ENCODE results near the gene USB1.

USB1 gene

DNA sequence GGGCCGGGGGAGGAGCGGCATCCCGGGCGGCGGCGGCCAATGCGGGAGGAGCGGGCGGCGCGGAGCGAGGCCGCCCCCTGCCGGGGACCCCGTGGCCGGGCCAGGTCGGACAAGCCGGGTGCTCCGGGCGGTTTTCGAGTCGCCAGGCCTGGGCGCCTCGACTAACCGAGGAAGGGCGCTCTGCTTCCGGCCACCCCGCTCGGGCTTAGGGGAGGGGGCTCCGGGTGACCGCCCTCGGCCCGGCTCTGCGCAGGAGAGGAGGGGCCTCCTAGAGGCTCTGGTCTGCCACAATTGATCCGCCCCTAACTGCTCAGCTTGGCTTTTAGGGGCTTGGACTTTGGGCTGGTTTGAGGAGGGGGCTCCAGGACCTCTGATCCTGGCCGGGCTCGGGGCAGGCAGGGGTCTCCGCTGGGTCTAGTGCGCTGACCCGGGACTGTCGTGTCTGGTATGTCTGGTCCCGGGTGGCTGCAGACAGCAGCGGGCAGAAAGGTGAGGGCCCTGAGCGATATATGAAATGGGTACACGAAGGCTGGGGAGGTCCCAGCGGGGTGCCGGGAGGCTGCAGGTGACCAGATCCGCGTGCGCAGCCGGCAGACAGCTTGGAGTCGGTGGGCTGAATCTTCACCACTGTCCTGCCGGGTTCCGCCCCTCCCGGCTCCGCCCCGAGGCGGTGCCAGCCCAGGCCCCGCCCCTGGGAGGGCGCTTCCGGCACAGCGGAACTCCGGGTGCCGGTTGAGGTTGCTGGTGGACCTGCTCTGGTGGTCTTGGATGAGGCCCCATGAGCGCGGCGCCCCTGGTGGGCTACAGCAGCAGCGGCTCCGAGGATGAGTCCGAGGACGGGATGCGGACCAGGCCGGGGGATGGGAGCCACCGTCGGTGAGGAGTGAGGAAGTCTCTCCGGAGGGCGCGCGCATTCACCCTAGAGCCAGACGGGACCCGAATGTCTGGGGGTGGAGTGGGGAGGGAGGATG lies at the start of gene USB1:
Gene USB1, plus strand, starts transcription at position 702 of the 971 bp plus-strand sequence. Its CDS starts 77 bp downstream, at position 779.
- peak; percentile 99 for DNase-seq (ENCODE audit: low spot score)

DNA sequence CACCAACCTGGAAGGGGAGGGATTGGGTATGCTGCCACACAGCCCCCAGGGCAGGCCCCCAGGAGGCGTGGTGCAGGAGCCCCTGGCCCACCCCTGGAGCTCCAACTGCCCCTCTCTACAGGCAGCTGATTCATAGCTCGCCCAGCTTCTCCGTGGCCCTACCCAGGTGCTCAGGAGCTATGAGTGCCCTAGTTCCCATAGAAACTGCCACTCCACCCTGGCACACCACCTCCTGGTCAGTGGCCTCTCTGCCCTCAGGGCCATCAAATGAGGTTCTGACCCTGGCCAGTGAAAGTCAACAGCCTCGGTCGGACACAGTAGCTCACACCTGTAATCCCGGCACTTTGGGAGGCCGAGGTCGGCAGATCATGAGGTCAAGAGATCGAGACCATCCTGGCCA lies 48.3 kb upstream of the USB1 start:
- no peak for DNase-seq (ENCODE audit: low spot score)

DNA sequence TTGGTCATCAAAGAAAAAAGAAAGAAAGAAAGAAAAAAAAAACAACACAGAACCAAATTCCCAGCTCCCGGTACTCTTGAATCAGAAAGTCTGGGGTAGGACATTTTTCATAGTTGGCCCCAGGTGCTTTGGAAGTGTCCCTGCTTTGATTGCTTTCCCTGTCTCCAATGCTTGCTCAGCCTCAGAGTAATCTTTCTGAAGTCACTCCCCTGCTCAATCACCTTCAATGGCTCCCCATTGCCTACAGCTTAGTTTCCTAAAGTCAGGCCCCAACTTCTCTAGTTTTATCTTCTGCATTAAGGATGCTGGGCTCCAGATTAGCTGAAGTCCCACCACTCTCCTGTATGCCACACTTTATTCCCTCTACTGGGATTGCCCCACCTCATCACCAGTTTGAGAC lies 47.4 kb upstream of the USB1 start:
- no peak for DNase-seq (ENCODE audit: low spot score)

DNA sequence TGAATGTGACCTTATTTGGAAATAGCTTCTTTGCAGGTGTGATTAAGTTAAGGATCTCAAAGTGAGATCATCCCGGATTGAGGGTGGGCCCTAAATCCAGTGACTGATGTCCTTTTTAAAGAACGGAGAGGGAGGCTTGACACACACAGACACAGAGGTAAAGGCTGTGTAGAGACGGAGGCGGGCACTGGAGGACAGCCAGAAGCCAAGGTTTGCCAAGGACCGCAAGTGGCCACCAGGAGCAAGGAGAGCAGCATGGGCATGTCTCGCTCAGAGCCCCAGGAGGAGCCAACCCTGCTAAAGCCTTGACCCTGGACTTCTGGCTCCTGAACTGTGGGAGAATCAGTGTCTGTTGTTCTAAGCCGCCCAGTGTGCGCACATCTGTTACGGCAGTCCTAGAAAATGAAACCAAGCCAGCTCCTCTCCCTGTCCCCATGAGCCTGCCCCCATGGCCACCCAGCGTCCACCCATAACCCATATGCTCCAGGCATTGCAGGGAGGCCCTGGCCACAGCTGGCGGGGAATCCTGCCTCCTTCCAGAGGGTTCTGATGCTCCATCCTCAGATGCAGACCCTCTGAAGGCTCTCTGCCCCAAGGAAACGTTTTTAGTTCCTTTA lies 45.5 kb upstream of the USB1 start:
- no peak for DNase-seq (ENCODE audit: low spot score)

- DNase-seq (ENCODE audit: low spot score): no peak
Observed at GRCh38 chr16:57956270-57956808, 44.9 kb upstream of the USB1 start.

- no peak for DNase-seq (ENCODE audit: low spot score)
Observed at GRCh38 chr16:57956924-57957672, 44.1 kb upstream of the USB1 start.

DNA sequence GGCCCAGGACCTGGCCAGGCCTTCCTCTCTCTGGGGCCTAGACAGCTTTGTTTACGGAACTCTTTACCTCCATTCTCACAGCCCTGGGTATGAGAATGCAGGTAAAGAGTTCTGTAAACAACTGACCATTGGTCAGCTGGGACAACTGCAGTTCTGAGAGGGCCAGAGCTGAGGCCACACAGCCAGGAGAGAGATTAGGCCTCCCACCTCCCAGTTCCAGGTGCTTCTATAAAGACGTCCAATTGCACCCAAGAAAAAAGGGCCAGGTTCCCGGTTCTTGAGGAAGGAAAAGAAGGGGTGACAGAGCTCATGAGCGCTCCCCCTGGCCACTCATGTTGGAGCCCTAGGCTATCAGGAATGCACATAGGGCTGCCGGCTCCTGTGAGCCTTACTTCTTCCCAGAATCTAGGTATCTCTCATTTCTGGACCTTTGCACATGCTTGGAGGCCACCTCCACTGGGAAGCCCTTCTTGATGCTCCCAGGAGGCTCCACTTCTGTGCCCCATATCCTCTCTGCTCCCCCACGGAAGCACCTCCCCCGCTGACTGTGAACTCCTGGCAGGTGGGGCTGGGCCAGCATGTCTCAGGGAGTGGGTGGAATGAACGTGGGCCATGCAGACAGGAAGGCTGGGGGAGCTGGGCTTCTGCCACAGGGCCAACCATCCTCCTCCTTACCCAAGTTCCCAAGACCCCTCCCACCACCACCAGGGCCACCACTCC lies 43.4 kb upstream of the USB1 start:
- no peak for DNase-seq (ENCODE audit: low spot score)

DNA sequence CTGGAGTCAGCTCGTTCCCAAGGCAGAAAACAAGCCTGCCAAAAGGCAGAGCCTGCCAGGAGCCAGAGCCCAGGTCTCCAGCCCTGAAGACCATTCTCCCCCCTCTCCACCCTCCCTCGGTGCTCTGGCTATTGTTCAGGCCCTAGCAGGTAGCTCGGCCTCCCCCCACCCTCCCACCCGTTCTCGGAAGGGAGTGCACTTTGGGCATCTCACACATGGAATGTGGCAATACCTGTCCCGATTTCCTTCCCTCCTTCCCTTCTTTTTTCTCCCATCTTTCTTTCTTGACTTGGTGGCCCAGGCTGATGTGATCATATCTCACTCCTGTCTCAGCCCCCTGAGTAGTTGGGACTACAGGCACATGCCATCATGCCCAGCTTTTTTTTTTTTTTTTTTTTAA lies 42.7 kb upstream of the USB1 start:
- DNase-seq (ENCODE audit: low spot score): no peak

DNA sequence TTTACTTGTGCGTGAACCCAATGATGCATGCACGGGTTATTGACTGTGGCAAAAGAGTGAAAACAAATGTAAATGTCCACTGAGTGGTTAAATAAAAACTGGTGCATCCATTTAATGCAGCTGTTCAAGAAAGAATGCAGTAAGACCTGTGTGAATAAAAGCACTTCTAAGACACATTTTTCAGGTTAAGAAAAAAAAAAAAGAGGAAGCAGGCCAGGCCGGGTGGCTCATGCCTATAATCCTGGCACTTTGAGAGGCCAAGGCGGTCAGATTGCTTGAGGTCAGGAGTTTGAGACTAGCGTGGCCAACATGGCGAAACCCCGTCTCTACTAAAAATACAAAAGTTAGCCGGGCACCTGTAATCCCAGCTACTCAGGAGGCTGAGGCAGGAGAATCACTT lies 42.1 kb upstream of the USB1 start:
- DNase-seq (ENCODE audit: low spot score): no peak

DNA sequence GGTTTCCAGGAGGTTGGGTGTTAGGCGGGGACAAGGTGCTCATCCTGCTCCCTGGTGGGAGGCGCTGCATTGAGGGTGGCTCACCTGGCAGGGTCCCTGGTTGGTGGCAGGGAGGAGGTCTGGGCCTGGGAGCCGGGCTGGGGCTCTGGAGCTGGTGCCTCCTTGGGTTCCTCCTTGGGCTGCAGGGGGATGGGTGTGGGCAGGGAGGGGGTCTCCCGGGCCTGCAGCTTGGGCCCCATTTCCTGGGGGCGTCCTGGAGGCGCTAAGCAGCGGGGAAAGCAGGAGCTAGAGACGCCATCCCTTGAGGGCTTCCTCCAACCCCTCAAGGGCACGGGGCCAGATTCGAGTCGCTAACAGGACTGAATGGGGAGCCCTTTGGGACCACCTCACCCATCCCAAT lies 41.4 kb upstream of the USB1 start:
- no peak for DNase-seq (ENCODE audit: low spot score)

GRCh38 chr16:57960310-57960709 lies 40.9 kb upstream of the USB1 start:
- no peak for DNase-seq (ENCODE audit: low spot score)

DNA sequence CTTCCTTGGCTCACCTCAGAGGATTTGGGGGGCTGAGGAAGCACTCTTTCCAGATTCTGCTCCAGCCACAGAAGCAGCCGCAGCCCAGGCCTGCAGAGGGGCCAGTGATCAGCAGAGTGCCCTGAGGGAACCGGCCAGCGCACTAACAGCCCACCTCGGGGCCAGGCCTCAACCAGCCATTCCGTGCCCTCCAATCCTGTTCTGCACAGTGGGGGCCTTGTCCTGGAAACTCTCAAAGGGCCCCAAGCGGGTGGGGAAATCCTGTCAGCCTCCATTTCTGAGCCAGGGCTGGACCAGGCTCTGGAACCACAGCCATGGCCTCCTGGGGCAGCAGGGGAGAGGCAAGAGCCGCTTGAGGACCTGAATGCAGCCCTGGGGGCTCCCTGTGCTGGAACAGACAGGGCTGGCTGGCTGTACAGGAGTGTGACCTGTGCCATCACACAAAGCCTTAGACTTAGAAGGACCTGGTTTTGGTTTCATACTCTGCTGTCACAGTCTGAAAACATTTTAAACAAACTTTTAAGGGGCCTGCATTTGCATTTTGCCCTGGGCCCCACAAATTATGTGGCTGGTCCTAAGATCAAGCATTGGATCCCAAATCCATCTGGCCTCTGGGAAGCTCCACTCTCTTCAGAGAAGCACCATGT lies 40.3 kb upstream of the USB1 start:
- DNase-seq (ENCODE audit: low spot score): no peak

DNA sequence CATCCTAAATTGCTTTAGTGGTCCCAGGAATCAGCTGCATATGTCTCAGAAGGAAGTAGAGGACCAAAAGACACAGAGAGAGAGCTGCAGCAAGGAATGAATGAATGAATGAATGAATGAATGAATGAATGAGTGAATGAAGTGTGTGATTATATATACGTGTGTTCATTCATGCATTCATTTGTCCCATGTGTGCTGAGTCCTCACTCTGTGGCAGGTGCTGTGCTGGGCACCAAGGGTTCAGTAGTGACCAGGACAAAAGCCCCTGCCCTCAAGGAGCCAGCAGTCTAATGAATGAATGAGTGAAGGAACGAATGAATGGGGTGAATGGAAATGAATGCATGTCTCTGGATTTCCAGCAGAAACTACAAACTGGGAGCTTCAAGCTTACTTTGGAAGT lies 39.7 kb upstream of the USB1 start:
- no peak for DNase-seq (ENCODE audit: low spot score)

DNA sequence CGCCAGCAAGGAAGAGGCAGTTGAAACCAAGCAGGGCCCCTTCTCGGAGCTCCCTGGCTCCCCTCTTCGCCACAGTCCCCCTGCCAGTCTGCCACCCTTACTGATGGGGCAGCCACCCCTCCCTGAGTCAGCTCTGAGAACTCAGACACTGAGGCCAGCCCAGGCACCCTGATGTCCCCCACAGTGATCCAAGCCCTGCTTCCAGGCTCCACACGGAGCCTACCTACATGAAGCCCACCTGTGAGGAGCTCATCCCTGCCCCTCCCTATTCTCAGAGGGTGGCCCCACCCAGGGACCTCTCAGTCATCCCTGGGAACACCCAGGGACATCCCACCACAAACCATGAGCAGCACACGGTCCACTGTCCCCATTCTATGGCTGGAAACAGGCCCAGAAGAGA lies 39.2 kb upstream of the USB1 start:
- no peak for DNase-seq (ENCODE audit: low spot score)

DNA sequence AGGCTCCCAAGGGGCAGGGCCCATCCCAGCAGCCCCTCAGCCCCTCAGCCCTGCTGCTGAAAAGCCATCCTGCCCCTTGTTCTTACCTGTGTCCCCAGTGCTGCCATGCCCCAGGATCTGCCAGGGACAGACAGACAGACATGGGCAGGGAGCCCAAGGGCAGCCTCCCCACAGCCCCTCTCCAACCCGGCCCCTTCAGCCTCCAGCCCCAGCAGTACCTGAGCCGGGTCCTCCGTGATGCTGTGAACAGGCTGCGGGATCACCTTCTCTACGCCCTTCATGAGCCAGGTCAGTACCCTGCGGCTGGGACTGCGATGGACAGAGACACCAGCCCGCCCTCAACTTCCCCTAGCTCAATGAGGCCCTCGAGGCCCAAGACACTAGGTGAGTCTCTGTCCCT lies 38.5 kb upstream of the USB1 start:
- no peak for DNase-seq (ENCODE audit: low spot score)

- no peak for DNase-seq (ENCODE audit: low spot score)
Observed at GRCh38 chr16:57964157-57964700, 37.0 kb upstream of the USB1 start.

- no peak for DNase-seq (ENCODE audit: low spot score)
Observed at GRCh38 chr16:57966204-57966771, 34.9 kb upstream of the USB1 start.

DNA sequence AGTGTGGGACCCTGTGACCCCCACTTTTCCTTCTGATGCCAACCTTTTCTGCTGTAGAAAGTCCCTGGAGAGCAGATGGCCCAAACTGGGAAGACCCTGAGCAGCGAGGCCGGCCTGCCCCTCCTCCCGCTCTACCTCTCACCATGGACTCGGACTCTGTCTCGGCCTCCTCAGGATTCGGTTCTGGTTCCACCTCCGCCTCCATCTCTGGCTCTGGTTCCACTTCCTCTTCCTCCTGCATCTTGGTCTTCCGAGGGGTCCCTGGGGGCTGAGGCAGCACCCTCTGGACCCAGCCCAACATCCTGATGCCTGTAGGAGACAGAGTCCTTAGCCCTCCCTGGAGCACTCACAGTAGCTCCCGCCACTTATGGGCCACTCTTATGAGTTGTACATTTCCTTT lies 34.2 kb upstream of the USB1 start:
- DNase-seq (ENCODE audit: low spot score): no peak

DNA sequence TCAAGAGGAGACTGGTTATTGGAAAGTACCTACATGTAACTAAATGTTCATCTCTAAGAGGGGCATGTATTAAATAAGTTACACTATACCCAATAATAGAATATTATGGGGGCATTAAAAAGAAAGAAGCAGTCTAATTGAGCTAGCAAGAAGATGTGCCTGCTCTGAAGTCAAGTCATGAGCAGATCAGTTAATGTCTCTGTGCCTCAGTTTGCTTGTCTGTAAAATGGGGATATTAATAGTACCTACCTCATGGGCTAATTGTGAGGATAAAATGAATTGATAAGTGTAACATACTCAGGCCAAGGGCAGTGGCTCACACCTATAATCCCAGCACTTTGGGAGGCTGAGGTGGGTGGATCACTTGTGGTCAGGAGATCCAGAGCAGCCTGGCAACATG lies 33.3 kb upstream of the USB1 start:
- no peak for DNase-seq (ENCODE audit: low spot score)

DNA sequence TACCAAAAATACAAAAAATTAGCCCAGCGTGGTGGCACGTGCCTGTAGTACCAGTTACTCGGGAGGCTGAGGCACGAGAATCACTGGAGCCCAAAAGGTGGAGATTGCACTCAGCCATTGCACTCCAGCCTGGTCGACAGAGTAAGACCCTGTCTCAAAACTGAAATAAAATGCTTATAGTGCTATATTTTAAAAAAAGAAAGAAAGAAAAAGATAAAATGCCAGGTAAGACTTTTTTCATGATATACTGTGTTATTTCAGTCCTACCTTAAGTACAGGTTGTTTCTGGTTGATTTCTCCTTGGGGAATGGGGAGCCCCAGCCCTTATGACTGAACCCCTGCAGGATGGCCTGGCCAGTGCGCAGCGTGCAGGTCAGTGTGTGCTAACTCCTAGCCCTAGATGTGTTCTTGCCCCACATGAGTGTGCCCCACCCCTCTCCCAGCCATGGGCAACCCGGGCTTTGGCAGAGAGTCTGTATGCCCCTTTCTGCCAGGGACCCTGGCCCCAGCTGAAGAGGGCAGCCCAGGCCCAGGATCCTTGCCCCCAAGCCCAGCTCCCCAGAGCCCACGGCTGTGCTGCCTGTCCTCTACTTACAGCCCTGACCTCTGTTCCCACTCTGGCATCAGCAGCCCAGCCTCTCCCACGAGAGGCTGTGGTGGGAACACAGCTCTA lies 31.6 kb upstream of the USB1 start:
- DNase-seq (ENCODE audit: low spot score): no peak

Measured in GM03348 (cell line).